NCI-H1092 treated with DMSO at 0.1 percent for 48 hours (cell line): ENCODE data around the gene CPTP.

Experiments used
- DNase-seq: peaks from one replicate; lab custom pipeline; 2025; lab: John Stamatoyannopoulos, UW

Gene CPTP

DNA sequence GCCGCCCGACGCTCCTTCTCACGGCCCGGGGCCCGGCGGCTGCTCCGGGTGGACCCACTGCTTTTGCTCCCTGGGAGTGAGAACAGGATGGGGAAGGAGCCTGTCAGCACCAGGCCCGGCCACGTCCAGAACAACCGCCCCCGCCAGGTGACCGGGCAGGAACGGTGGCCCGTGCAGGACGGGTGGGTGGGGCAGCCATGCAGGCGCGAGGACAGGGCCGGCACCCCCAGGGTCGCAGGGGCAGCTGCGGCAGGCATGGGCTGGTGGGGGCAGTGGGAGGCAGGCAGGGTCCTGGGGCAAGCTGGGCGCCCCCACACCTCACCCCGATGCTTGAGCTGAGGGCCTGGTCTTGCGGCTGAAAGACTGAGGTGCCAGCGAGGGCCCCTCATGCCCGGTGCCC lies 11.8 kb downstream of the CPTP start:
- DNase-seq: no peak

DNA sequence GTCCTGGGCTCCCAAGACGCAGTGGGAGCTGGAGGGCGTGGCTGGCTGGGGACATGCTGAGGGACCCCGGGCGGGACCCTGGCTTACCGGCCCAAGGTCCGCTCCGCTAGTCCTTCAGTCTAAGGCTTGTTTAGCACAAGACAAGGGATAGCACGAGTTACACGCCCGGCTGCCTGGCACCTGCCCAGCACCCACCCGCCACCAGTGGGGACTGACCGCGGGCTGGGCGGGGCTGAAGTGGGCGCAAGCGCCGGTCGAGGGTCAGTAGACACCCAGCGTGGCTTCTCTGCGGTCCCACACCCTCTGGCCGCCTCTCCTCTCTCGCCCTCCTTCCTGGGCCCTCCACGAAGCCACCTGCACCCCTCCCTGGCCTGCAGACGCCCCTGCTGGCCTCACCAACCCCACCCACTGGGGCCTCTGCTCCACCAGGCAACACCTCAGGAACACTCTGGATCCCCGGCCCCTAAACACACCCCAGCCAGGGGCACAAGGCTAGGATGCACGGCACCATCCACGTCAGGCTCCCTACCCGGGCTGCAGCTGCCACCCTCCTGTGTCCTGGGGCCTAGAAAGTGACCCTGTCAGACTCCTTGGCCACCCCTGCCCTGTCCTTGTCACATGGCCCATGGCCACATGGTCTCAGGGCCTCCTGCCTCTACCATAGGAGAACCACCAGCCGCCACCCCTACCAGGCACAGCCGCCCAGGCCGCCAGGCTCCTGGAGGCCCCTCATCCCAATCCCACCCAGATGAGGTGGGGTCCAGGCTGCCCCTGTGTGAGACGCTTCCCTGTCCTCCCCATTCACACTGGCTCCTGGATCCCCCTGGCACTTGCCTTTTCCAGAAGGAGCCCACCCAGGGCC lies 12.6 kb downstream of the CPTP start:
- DNase-seq: no peak

DNA sequence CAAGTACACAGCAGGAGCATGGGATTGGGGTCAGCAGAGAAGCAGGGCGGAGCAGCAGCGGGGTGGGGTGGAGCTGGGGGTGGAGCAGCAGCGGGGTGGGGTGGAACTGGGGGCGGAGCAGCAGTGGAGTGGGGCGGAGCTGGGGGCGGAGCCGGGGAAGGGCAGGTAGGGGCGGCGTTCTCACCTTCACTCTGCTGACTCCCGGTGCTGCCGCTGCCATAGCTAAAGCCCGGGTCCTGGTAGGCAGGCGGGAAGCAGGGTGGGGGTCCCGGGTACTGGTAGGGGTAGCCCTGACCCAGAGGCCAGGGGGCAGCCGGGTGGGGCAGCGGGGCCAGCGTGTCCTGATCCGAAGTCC lies 13.2 kb downstream of the CPTP start:
- no peak for DNase-seq

DNA sequence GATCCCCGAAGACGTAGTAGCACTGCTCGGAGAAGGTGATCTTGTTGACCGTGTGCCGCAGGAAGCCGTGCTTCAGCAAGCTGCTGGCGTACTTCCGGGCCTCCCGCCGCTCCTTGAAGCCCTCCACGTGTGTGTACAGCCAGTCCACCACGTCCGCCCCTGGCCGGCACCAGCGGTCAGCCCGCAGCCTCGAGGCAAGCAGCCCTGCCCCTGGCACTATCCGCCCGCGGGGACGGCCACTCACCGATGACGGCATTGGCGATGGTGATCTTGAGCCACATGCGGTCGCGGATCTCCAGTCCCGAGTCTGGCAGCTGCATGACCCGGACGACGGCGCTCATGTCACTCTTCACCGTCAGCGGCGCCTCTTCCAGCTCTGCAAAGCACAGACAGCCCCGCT lies 13.7 kb downstream of the CPTP start:
- DNase-seq: no peak

DNA sequence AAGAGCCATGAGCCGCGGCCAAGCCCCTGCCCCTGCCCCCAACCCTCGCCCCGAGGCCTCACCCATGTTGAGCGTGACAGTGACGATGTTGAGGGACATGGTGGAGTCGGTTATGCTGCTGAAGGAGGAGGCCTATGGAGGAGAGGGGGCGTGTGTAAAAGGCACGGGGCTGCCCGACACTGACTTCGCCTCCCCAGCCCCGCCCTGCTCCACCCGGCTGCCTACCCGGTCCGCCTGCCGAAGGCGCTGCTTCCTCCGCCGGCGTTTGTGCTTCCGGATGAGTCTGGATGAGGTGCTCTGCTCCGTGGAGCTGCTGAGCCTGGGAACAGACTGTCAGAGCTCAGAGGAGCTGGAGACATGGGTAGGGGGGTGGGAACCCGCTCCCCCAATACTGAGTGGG lies 15.6 kb downstream of the CPTP start:
- DNase-seq: no peak

DNA sequence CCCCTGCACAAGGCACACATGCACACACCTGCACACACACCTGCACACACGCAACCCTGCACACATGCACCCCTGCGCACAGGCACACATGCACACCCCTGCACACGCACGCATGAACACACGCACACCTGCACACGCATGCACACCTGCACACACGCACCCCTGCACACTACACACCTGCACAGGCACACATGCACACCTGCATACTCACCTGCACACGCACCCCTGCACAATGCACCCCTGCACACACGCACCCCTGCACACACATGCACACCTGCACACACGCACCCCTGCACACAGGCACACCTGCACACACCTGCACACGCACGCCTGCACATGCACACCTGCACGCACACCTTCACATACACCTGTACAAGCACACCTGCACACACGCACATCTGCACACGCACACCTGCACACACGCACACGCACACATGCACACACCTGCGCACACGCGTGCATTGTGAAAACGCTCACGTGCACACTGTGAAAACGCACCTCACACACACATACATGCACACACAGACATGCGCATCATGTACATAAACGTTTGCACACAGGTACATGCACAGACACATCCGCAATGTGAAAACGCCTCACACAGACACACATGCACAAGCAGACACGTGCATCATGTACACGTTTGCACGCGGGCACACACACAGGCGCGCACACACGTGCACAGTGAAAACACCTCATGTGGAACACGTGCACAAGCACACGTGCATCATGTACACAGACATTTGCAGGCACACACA lies 16.4 kb downstream of the CPTP start:
- no peak for DNase-seq

DNA sequence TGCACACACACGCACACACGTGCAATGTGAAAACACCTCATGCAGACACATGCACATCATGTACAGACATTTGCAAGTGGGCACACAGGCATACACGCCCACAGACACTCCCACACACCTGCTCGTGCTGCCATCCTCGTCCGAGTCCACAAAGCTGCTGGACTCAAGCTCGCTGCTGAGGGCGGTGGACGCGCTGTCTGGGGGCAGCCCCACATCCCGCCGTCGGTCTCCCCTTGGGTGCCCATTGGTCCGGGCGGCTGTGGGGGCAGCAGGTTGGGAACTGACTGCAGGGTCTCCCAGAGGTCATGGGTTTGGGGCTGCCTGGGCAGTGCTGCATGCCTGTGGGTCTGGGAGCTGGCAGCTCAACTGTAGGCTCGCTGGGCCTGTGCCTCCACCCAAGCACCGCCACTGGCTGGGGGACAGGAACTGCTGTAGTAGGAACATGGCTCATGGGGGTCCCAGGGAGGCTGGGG lies 17.0 kb downstream of the CPTP start:
- DNase-seq: no peak

DNA sequence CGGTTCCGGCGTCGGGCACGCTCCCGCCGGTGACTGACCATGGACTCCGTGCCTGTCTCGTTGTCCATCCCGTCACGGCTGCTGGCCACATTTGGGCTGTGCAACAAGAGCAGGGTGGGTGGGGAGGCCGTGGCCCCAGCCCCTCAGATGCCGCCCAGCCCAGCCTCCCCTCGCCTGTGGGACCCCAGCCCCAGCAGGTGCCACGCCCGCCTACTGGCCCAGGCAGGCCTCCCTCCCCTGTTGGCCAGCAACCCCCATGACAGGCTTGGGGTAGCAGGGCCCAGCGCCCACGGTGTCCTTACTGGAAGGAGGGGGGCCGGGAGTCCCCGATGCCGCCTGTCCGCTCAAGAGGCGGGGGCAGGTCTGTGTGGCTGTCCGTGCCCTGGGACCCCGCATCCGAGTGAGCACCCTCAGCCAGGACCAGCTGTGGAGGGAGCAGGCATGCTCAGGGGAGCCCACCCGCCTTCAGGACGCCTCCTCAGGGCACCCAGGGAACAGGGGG lies 17.5 kb downstream of the CPTP start:
- DNase-seq: no peak

DNA sequence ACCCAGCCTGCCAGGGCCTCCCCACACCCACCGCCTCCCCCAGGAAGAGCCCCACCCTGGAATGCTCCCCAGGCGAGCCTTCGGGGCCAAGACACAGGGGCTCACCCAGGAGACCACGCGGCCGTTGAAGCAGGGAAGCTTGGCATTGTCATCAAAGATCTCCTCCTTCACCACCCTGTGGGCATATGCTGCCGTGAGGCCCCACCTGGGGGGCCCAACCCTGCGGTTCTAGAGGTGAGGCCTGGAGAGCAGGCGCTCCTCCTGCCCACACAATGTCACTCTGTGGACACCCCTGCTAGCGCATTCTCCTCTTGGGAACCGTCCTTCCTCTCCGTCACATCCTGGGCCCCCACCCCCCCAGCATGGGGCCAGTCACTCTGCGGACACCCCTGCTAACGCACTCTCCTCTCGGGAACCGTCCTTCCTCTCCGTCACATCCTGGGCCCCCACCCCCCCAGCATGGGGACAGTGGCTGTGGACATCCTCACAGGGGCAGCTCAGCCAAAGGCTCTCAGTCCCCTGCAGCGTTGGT lies 18.0 kb downstream of the CPTP start:
- DNase-seq: no peak

DNA sequence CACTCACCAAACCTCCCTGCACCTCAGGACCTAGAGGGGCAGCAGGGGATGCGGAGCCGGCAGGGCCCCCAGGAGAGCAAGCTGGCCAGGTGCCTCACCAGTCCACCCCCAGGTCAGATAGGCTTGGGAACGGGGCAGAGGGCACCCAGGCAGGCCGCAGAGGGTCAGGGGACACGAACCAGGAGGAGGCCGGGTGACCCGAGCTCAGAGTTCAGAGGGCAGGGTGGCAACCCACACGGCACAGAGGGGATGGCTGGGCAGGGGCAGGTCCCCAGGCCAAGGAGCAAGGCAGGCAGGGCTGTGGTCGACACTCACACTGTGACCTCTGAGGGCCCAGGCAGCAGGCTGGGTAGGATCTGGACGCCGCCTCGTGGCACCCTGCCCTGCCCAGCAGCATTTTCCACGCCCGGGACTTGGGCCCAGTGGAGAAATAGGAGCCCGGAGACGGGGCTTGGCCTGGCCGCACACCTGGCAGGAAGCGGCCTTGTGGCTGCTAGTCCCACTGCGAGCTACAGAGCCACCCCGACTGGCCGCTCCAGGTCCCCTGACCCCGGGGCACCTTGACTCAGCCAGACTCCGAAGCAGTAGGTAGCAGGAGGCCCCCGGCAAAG lies 19.3 kb downstream of the CPTP start:
- DNase-seq: no peak

DNA sequence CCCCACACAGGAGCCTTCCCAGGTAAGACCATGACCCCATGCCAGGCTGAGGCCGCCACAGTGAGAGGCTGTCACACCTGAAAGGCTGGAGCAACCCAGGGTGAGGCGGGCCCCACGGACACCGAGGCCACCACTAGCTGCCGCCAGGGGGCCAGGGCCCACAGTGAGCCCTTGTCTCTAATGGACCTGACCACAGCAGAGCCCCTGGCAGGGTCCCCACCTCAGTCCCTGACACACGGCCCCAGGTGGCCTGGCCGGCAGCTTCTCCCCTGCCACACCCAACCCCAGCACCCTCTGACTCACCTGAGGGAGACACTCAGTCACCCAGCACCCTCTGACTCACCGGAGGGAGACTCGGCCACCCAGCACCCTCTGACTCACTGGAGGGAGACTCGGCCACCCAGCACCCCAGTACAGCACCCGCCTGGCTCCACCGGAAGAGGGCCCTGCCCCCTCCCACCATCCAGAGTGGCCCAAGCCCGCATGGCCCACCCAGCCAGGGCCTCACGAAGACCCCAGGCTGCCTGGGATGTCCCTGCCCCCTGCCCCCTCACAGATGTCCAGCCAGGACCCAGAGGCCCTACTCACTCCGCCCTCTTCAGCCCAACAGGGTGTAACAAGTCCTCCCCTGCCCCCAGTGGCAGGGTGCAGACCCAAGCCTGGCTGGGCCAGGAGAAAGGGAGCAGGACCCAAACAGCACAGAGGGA lies 20.2 kb downstream of the CPTP start:
- no peak for DNase-seq

DNA sequence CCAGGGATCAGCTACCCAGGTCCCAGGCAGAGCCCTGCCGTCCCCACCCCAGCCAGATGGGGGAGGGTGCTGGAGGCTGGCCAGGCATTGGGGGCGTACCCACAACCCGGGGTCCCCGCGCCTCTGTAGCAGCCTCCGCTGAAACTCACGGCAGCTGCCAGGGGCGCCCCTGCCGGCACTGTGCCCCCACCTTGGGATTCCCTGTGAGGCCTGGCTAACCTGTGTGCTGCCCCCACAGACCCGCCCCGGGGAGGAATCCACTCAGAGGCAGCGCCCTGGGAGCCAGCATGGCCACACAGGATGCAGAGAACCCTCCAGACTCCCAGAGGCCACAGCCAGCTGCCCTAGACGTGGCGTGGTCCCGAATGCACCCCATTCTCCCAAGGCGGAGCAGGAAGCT lies 20.8 kb downstream of the CPTP start:
- DNase-seq: no peak

DNA sequence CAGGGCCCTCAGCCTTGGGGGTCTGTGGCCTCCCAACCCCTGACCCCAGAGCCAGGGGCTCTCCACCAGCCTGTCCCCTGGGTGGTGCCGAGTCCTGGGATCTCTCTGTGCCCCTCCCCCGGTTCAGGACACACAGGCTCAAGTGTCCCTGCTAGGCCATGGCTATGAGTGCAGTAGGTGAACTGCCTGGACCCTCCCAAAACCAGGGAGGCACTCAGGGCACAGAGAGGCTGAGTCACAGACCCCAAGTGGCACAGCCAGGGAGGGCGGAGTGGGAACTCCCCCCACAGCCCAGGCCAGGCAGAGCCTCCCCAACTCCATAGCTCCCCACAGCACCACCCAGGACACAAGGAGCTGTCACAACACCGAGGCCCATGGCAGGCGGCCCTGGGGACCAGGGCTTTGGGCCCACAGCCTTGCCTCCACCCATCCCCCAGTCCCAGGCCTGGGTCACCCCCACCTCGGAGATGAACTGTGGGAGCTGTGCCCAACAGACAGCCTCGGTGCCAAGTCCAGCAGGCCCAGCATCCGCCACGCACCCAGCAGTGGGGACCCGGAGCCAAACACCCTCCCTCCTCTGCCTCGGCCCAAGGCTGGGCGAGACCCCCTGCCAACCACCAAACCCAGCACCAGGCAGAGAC lies 21.4 kb downstream of the CPTP start:
- DNase-seq: no peak

DNA sequence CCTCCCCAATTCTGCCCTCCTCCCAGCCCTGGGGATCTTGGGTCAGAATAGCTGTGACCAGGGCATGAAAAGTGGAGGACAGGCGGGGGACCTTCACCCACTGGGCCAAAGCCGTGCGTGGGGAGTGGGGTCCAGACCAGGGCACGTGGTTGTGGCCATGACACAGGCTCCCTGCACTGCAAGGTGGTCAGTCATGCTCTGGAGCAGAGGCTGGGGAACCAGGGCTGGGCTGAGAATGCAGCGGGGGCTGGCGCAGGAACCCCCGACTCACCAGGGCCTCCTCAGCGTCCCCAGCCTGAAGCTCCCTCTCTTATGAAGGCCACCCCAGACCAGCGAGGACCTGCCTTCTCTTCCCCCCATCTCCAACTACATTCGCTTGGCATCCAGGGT lies 21.9 kb downstream of the CPTP start:
- no peak for DNase-seq

DNA sequence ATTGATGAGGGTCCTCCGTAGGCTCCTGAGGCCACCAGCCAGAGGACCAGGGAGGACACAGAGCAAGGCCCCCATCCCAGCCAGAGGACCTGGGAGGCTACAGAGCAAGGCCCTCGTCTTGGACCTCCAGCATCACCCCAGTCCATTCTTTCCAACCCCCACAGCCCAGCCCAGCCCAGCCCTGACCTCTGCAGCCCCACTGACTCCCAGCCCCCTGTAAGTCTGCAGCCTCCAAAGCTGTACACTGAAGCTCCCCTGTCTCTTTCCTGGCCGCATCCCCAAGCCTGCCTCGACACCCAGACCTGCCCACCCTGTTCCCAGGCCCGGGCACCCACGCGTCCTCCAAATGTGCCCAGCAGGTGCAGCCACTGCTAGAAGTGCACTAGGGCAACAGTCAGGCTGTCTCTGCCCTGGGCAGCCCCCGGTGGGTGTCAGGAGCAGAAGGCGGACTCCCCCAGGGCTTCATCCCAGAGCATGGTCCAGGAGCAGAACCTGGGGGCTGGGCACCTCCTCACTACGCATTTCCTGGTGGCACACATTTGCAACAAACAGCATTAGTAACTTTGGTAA lies 22.5 kb downstream of the CPTP start:
- DNase-seq: no peak

DNA sequence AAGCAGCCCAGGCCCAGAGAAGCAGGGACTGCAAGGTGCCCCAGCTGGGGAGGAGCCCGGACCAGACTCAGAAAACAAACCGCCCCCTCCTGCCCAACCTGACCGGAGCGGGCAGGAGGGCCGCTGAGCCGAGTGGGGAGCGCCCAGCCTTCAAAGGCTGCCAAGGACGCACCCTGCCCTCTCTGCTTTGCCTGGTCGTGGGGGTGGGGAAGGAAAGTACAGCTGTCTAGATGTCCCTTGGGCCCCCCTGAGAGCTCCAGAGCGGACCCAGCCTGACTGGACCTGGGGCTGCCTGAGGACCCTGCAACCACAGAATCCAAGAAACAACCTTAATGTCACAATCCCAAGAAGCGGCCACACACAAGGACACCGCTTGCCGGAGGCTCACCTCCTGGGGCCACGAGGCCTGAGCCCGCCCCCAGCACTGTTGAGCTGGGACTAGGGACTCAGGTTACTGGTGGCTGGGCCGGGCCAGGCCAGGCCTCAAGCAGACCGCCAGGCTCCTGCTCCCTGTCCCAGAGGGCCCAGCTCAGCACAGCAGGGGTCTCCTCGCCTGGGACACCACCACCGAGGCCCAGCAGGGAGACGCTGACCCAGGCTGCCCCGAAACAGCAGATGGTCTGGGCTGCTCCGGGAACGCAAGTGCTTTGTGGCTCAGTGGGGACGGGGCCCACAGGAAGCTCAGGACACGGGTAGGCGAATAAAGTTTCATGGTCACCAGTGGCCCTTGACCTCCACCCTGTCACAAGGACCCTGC lies 23.2 kb downstream of the CPTP start:
- DNase-seq: no peak

DNA sequence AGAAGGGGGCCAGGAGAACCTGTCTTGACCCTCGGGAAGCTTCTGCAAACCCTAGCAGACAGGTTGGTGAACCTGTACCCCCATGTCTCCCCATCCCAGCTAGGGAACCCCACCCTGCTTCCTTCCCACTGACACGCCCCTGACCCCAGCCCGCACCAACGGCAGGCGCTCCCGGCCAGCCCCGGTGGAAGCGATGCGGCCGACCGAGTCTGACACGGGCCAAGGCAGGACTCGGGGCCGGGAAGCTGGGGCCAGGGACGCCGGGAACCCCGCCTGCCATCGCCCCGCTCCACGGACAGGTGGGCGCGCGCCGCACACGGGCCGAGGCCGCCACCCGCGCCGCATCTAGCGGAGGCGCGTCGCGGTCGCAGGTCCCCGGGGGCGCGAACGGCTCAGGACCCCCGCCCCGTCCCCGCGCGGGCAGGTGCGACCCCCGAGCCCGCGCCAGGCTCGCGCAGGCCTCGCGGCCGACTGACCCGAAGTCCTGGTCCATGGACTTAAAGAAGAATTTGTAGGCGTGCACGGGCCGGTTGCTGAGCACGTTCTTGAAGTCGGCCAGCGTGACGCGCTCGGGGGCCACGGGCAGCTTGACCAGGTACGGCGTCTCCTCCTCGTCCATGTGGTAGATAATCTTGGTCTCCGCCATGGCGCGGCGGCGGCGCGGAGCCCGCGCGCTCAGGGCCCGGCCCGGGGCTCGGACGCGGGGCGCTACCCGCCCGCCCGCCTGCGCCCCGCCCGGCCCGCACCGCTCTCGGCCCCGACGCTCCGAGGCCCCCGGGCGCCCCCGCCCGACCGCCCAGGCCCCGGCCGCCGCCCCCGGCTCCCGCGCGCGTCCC lies 24.0 kb downstream of the CPTP start:
- no peak for DNase-seq

DNA sequence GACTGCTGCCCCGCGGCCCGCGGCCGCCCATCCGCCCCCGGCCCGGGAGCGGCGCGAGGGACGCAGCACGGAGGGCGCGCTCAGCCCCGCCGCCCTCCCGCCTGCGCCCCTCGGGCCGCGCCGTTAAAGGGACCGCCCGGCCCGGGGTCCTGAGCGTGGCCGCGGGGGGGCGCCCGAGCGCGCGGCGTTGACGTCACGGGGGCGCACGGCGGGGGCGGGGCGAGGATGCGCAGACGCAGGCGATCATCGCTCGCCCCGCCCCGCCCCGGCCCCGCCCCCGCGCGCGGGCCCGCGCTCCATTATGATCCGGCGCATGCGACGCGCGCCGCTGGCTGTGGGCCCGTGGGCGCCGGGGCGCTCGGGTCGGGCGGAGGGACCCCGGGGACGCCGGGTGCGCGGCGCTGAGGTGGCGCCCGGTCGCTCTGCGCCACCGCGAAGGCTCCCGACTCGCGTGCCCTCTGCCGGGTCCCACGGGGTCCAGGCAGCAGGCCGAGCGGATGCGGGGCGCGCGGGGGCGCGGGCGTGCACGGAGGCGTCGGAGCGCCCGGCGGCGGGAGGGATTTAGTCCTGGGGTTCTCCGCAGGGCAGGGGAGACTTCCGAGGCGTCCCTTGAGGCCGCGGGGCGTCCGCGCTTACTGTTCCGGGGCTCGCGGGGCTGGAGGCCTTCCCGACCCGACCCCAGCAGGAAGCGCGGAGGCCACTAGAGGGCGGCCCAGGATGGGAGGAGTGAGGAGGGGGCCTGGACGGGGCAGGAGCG lies 24.8 kb downstream of the CPTP start, which contains the start of gene DVL1:
Gene DVL1 (minus strand): TSS at position 163 of the 757 bp plus-strand sequence. CDS start 353 bp downstream, outside the sequence.
- DNase-seq: no peak
